Brain microvascular endothelial cell (primary cell): ENCODE results near the gene IRX2.

ENCODE experiments used
- DNase-seq: peaks from one replicate; pipeline ENCODE4 v3.0.0-alpha.2; 2020
- H3K27ac ChIP-seq: fragments of 250-450 bp; sonication (Bioruptor Pico); 2 replicates; pipeline ENCODE4 v1.5.1; 2020; ENCODE audit warnings: mild to moderate bottlenecking, moderate library complexity
- H3K27me3 ChIP-seq: fragments of 250-450 bp; sonication (Bioruptor Pico); replicated peaks from 2 replicates; pipeline ENCODE4 v1.5.1; 2020; ENCODE audit warnings: mild to moderate bottlenecking
- H3K36me3 ChIP-seq: fragments of 250-450 bp; sonication (Bioruptor Pico); replicated peaks from 2 replicates; pipeline ENCODE4 v1.5.1; 2020; ENCODE audit warnings: mild to moderate bottlenecking
- H3K4me3 ChIP-seq: 2 replicates; pipeline ENCODE4 v1.5.1; 2011; ENCODE audit warnings: low read depth, mild to moderate bottlenecking, control low read depth, low read length, moderate library complexity
- CTCF ChIP-seq: IDR thresholded peaks from 2 replicates; pipeline ENCODE4 v1.5.1; 2011; ENCODE audit warnings: low read depth, mild to moderate bottlenecking, moderate library complexity, low read length, control low read depth, inconsistent platforms; ENCODE audit errors: missing control alignments
- in situ Hi-C: cut with HindIII; loops from 2 replicates; pipeline ENCODE4 v1.10.0; 2017; ENCODE audit warnings: low sequenced_read_pairs, low pct_ligation_motif_present

Gene IRX2

GRCh38 chr5:2780421-2781171 lies 29.1 kb upstream of the IRX2 start:
- no peak for TF ChIP-seq CTCF
- H3K27ac ChIP-seq: no peak overlapping the region
- in situ Hi-C loops: no loop called here
- H3K36me3 ChIP-seq: no peaks in the 10 kb centered on the region
- no peak for DNase-seq
- no peak overlapping the region for H3K4me3 ChIP-seq
- H3K27me3 ChIP-seq: no peaks in the 10 kb centered on the region

GRCh38 chr5:2779459-2779858 lies 28.0 kb upstream of the IRX2 start:
- no peak for TF ChIP-seq CTCF

GRCh38 chr5:2776337-2777302 lies 25.1 kb upstream of the IRX2 start:
- in situ Hi-C loops: no loop called here
- DNase-seq: no peak
- H3K4me3 ChIP-seq: no peak overlapping the region
- TF ChIP-seq CTCF: no peak
- H3K27me3 ChIP-seq: no peaks in the 10 kb centered on the region
- H3K27ac ChIP-seq: no peak overlapping the region
- no peaks in the 10 kb centered on the region for H3K36me3 ChIP-seq

More at GRCh38 chr5:2779459-2779858, 28.0 kb upstream of the IRX2 start:
- no peak overlapping the region for H3K27ac ChIP-seq
- in situ Hi-C loops: no loop called here
- no peak for DNase-seq
- H3K27me3 ChIP-seq: no peaks in the 10 kb centered on the region
- no peak overlapping the region for H3K4me3 ChIP-seq
- H3K36me3 ChIP-seq: no peaks in the 10 kb centered on the region

- no peak for TF ChIP-seq CTCF
- Histone ChIP-seq H3K27ac (no peak overlapping the region), H3K4me3 (no peak overlapping the region), H3K27me3 (no peaks in the 10 kb centered on the region), H3K36me3 (no peaks in the 10 kb centered on the region)
- in situ Hi-C loops: no loop called here
- DNase-seq: no peak
Observed at GRCh38 chr5:2773327-2773726, 21.9 kb upstream of the IRX2 start.

DNA sequence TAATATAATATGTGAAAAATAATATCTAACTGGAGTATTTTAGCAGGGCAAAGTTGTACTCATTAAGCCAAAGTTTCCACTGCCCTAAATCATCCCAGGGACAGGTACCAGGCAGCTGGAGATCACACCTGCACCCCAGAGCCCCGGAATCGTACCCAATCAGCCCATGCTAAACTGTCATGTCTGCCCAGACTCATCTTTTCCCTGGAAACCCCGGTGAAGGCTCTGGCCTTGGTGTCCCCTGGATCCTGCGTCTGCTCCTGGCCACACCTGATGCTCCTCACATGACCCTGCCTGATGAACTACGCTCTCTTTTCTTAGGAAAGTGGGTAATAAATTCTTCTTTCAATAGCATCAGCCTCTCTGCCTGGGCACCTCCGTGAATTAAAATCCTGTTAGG lies 15.6 kb upstream of the IRX2 start:
- no peak overlapping the region for H3K4me3 ChIP-seq
- H3K27ac ChIP-seq: no peak overlapping the region
- no peak for DNase-seq
- in situ Hi-C loops: no loop called here
- H3K27me3 ChIP-seq: no peaks in the 10 kb centered on the region
- TF ChIP-seq CTCF: no peak
- no peaks in the 10 kb centered on the region for H3K36me3 ChIP-seq
